OCI-LY7 (cell line): Measurements from ENCODE around the gene C16orf86. TPM values are rescaled to one million over a fixed set of nuclear protein-coding genes. Genes with fewer than 3 reads are reported as not detected.

ENCODE experiments used
- BruUV-seq: library from RNA; stranded (reverse); fragments of 400-500 nt; replicated peaks from 2 replicates; lab custom pipeline; 2021; lab: Mats Ljungman, UMichigan
- CTCF ChIA-PET: fragments of 300-600 bp; sonication (Branson Sonifier 250); formaldehyde crosslinking; loops from one replicate; lab custom pipeline; 2022; ENCODE audit warnings: antibody characterized with exemption; ENCODE audit not compliant: unreplicated experiment; lab: Charles Lee
- POLR2A ChIA-PET: fragments of 300-600 bp; sonication (Branson Sonifier 250); formaldehyde crosslinking; loops from one replicate; lab custom pipeline; 2022; ENCODE audit warnings: antibody characterized with exemption; lab: Charles Lee
- DNase-seq: peaks from one replicate; pipeline ENCODE4 v3.0.0-alpha.2; 2015; ENCODE audit warnings: low spot score
- H2AFZ ChIP-seq: fragments of 200-600 bp; sonication (generic), shearing (Covaris generic); 2 replicates; pipeline ENCODE4 v1.6.1; 2014; ENCODE audit warnings: mild to moderate bottlenecking, antibody characterized with exemption, low read length, moderate library complexity
- H3K27ac ChIP-seq: fragments of 200-600 bp; sonication (generic); 2 replicates; pipeline ENCODE4 v1.5.1; 2014; ENCODE audit warnings: mixed run types, low read depth, mild to moderate bottlenecking, moderate library complexity, low read length, inconsistent platforms; ENCODE audit not compliant: poor library complexity, severe bottlenecking
- H3K36me3 ChIP-seq: fragments of 200-600 bp; sonication (generic); 2 replicates; pipeline ENCODE4 v1.6.1; 2014; ENCODE audit warnings: mild to moderate bottlenecking, antibody characterized with exemption, low read length, moderate library complexity, mixed read lengths; ENCODE audit not compliant: insufficient read depth
- H3K4me1 ChIP-seq: fragments of 200-600 bp; sonication (generic); 2 replicates; pipeline ENCODE4 v1.5.1; 2014; ENCODE audit warnings: mild to moderate bottlenecking, low read length; ENCODE audit not compliant: insufficient read depth, poor library complexity, severe bottlenecking
- H3K4me2 ChIP-seq: fragments of 200-600 bp; sonication (generic); 2 replicates; pipeline ENCODE4 v1.6.1; 2014; ENCODE audit warnings: mild to moderate bottlenecking, low read length
- H3K4me3 ChIP-seq: fragments of 200-600 bp; sonication (generic); 2 replicates; pipeline ENCODE4 v1.5.1; 2014; ENCODE audit warnings: mild to moderate bottlenecking, low read depth, low read length; ENCODE audit not compliant: poor library complexity, severe bottlenecking
- H3K79me2 ChIP-seq: fragments of 200-600 bp; sonication (generic); 2 replicates; pipeline ENCODE4 v1.6.1; 2016; ENCODE audit warnings: low read depth, mild to moderate bottlenecking, low read length, moderate library complexity, mixed read lengths; ENCODE audit not compliant: insufficient read depth
- H3K9me2 ChIP-seq: fragments of 200-600 bp; sonication (generic); 2 replicates; pipeline ENCODE4 v1.6.1; 2016; ENCODE audit warnings: mild to moderate bottlenecking, low read length, mixed read lengths; ENCODE audit not compliant: insufficient read depth
- H3K9me3 ChIP-seq: fragments of 200-600 bp; sonication (generic); 2 replicates; pipeline ENCODE4 v1.6.1; 2014; ENCODE audit warnings: mild to moderate bottlenecking, mixed run types, low read length, mixed read lengths
- H4K20me1 ChIP-seq: fragments of 200-600 bp; sonication (generic); 2 replicates; pipeline ENCODE4 v1.6.1; 2014; ENCODE audit warnings: mild to moderate bottlenecking, antibody characterized with exemption, low read length, moderate library complexity, mixed read lengths; ENCODE audit not compliant: insufficient read depth
- EZH2phosphoT487 ChIP-seq: fragments of 200-600 bp; sonication (generic); IDR thresholded peaks from 2 replicates; pipeline ENCODE4 v1.6.1; 2018; ENCODE audit warnings: low read depth, borderline replicate concordance, mild to moderate bottlenecking, mixed run types, antibody characterized with exemption, low read length, moderate library complexity, mixed read lengths
- intact Hi-C: fragments of 100-400 bp; cut with micrococcal nuclease; formaldehyde crosslinking; loops from one replicate; pipeline ENCODE4 v1.10.0; 2022; ENCODE audit not compliant: unreplicated experiment
- total RNA-seq, 2 experiments: library from RNA; depleted of rRNA in 1 of 2; stranded (reverse); fragments of >200 nt in 1 of 2; shearing (Covaris generic) in 1 of 2; gene quantifications; 2 replicates each; pipeline ENCODE4 v1.2.3, GENCODE V29; 2014 to 2022
- TF ChIP-seq, protein P1 (sequence below): fragments of 200-600 bp; sonication (generic); conservative IDR thresholded peaks from 2 replicates; pipeline ENCODE4 v1.5.1; 2014; ENCODE audit warnings: mild to moderate bottlenecking, antibody characterized with exemption, low read length, moderate library complexity, mixed read lengths

The C16orf86 gene
- total RNA-seq, 2 experiments from 2014 or later, result 4.7 to 7.8 TPM

DNA sequence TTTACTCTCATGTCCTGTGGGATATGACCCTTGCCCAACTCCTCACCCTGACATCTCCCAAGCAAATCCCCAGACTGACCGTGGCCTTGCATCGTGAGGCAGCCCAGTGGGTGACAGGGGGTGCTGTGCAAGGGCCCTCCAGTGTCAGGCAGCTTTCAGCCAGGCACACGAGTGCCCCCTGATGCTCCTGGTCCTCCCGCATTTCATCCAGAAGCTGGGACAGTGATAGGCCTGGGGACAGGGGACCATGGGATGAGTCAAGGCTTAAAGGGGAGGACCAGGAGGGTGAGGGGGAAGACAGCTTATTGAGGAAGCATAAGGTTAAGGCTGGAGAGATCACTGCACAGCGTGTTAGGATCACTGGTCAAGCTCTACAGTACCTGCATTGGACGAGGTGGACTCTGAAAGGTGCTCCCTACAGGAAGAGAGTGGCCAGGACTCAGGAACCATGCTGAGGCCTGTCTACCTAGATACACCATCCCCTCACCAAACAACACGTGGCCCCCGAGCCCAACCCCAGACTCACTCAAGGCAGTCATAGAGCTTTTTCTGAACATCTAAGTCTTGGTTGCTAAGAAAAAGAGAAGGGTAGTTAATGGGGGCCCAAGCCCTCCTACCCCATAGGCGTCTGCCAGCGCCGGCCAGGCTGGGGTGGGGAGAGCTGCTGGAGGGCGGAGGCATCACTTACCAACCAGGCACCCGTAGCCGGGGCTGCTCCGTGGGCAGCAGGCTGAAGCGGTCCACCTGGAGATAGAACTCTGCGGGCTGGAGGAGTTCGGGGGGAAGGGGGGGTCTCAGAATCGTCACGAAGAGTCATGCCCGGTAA, 7.6 kb upstream of the C16orf86 start:
- Histone ChIP-seq H3K4me2 (peak overlapping the region; percentile 89), H3K79me2 (peaks cover 13% of the 10 kb centered on the region; the same call in 1 of the 2 replicates), H3K4me1 (peaks cover 14% of the 10 kb centered on the region), H3K4me3 (peak overlapping the region; percentile 83), H2AFZ (no peak overlapping the region), H3K36me3 (peaks cover 57% of the 10 kb centered on the region), H3K27ac (peak overlapping the region; percentile 81), H4K20me1 (0 out of 2 replicates have a peak, but pooled peaks cover 7% of the 10 kb centered on the region), H3K9me3 (no peaks in the 10 kb centered on the region), H3K9me2 (no peaks in the 10 kb centered on the region)
- no peak for DNase-seq
- no TSS peak for BruUV-seq
- intact Hi-C loops, result no loop called here
- no peak for TF ChIP-seq EZH2phosphoT487
- TF ChIP-seq, protein P1, sequence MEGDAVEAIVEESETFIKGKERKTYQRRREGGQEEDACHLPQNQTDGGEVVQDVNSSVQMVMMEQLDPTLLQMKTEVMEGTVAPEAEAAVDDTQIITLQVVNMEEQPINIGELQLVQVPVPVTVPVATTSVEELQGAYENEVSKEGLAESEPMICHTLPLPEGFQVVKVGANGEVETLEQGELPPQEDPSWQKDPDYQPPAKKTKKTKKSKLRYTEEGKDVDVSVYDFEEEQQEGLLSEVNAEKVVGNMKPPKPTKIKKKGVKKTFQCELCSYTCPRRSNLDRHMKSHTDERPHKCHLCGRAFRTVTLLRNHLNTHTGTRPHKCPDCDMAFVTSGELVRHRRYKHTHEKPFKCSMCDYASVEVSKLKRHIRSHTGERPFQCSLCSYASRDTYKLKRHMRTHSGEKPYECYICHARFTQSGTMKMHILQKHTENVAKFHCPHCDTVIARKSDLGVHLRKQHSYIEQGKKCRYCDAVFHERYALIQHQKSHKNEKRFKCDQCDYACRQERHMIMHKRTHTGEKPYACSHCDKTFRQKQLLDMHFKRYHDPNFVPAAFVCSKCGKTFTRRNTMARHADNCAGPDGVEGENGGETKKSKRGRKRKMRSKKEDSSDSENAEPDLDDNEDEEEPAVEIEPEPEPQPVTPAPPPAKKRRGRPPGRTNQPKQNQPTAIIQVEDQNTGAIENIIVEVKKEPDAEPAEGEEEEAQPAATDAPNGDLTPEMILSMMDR, result no peak
- ChIA-PET POLR2A (interaction anchor here (0.6 to 2.6 kb wide), 6 partner anchors 14 to 170 kb away, joined by 3 to 22 read pairs (median 5); partner anchors contain the start of gene CARMIL2), CTCF (interaction anchor here (1.2 kb wide), 1 partner anchor 15 kb away, joined by 4 read pairs; no protein-coding TSS in a partner anchor)

DNA sequence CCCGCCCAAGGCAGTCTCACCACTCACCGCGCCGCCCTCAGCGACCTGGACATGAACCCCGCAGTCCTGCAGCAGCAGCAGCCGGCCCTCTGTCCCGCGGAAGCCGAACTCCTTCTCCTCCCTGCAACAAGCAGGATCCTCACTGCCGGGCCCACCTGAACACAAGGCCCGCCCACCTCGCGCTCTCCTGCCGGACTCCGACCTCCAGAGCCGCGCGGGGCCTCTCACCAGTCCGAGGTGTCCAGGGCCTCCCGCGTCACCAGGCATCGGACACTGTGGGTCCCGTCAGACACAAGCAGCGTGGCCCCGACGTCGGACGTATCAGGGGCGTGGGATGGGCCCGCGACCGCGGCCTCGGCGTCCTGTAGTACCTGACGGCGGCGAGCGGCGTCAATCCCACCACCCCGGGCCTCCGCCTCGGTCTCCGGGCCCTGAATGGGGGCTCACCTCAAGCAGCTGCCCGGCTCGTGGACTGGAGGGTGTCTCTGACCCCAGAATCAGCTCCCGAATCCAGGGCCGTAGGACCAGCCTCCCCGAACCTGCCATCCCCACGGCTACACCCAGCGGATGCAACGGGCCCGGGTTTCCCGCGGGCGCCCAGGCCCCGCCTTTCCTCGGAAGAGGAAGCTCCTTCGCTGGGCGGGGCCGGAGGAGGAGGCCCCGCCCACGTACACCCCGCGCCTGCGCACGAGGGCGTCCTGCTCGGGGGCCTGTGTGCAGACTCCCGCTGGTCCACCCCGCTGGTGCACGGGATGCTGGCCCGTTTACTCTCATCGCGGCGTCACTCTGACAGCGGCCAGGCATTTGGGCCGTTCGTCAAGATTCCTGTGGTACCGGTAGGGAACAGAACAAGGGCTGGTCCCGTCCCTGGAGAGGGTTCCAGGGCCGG, 6.7 kb upstream of the C16orf86 start, which contains the start of gene ACD:
Gene ACD (minus strand): TSS at position 586 of the 889 bp plus-strand sequence. CDS start 40 bp downstream, at position 546.
- CTCF ChIA-PET, result interaction anchor here (1.0 to 2.0 kb wide), 2 partner anchors 15 to 139 kb away, joined by 3 to 6 read pairs; partner anchors contain the start of gene CARMIL2
- Histone ChIP-seq H3K4me1 (peaks cover 14% of the 10 kb centered on the region), H3K36me3 (peaks cover 49% of the 10 kb centered on the region), H2AFZ (peak within 1 kb of the TSS; percentile 86), H3K4me3 (peak within 1 kb of the TSS; percentile 83), H3K9me2 (no peaks in the 10 kb centered on the region), H3K4me2 (peak within 1 kb of the TSS; percentile 89), H3K9me3 (no peaks in the 10 kb centered on the region), H3K27ac (peak within 1 kb of the TSS; percentile 81), H4K20me1 (0 out of 2 replicates have a peak, but pooled peaks cover 7% of the 10 kb centered on the region), H3K79me2 (peaks cover 13% of the 10 kb centered on the region; the same call in 1 of the 2 replicates)
- POLR2A ChIA-PET, result interaction anchor here (0.6 to 2.6 kb wide), 13 partner anchors 9 to 171 kb away, joined by 3 to 22 read pairs (median 4); partner anchors contain the start of genes CARMIL2, CTCF and GFOD2
- TSS peak; percentile 76 for BruUV-seq
- DNase-seq, result peak; percentile 95
- TF ChIP-seq, protein P1, result no peak
- no peak for TF ChIP-seq EZH2phosphoT487
- intact Hi-C loops, result loop anchor here (1.0 to 2.0 kb wide), 4 partner anchors 98 to 179 kb away; partner anchors contain the start of genes ATP6V0D1 and CTCF
